Muscle of leg (tissue), 11 donors: ENCODE data around the gene ANTXR2. TPM values are rescaled to one million over a fixed set of nuclear protein-coding genes. Genes with fewer than 3 reads are reported as not detected.

Experiments used
- DNase-seq: peaks from one replicate; pipeline ENCODE4 v3.0.0; 2013
- H3K27ac ChIP-seq: one replicate; pipeline ENCODE4 v1.5.1; 2013; ENCODE audit warnings: mild to moderate bottlenecking, low read length, control low read depth
- H3K27me3 ChIP-seq: one replicate; pipeline ENCODE4 v1.6.1; 2013; ENCODE audit warnings: low read length; ENCODE audit not compliant: control insufficient read depth, insufficient read depth
- H3K36me3 ChIP-seq: one replicate; pipeline ENCODE4 v1.6.1; 2013; ENCODE audit warnings: low read length; ENCODE audit not compliant: control insufficient read depth, insufficient read depth
- H3K4me1 ChIP-seq: one replicate; pipeline ENCODE4 v1.6.1; 2013; ENCODE audit warnings: low read length; ENCODE audit not compliant: control insufficient read depth, insufficient read depth
- H3K4me3 ChIP-seq: one replicate; pipeline ENCODE4 v1.5.1; 2013; ENCODE audit warnings: low read length, control low read depth
- H3K9me3 ChIP-seq: replicated peaks from 2 replicates; pipeline ENCODE4 v1.6.1; 2013; ENCODE audit warnings: low read depth, low read length; ENCODE audit not compliant: control insufficient read depth
- WGBS: methylation state at CpG from one replicate; pipeline ENCODE4 v1.1.5; 2013; ENCODE audit warnings: missing lambda C conversion rate; ENCODE audit not compliant: insufficient coverage; 5-methylcytosine and 5-hydroxymethylcytosine counted together
- polyA plus RNA-seq, 8 donors: library from polyadenylated mRNA; unstranded; fragments of 120-200 nt; gene quantifications; one replicate each; pipeline versions ENCODE4 v1.2.1 to v1.2.3, GENCODE V29; 2013; ENCODE audit warnings: inconsistent platforms in 1 of 8, low replicate concordance in 1 of 8; ENCODE audit not compliant: insufficient read length in 8 of 8, insufficient read depth in 1 of 8
- total RNA-seq: library from RNA; stranded (reverse); fragments of 120-200 nt; gene quantifications from one replicate; pipeline ENCODE4 v1.2.4, GENCODE V29; 2013

The ANTXR2 gene
- total and polyA plus RNA-seq, 9 donors: 72.7 to 135 (median 102) TPM

- Histone ChIP-seq H3K4me3 (no peak overlapping the region), H3K4me1 (peaks cover 9% of the 10 kb centered on the region), H3K27me3 (no peaks in the 10 kb centered on the region), H3K36me3 (no peaks in the 10 kb centered on the region), H3K9me3 (no peaks in the 10 kb centered on the region), H3K27ac (no peak overlapping the region)
- DNase-seq: no peak
- no CpG with 5 or more reads among the region's 1 CpG for WGBS
These were observed 21.2 kb upstream of the ANTXR2 start for GRCh38 chr4:80094191-80094590.

GRCh38 chr4:80093563-80093962, 20.5 kb upstream of the ANTXR2 start:
- whole genome bisulfite sequencing: 63% methylated on average over 2 of the region's 3 CpGs
- peaks cover 9% of the 10 kb centered on the region for H3K4me1 ChIP-seq

GRCh38 chr4:80092847-80093246, 19.8 kb upstream of the ANTXR2 start:
- H3K36me3 ChIP-seq: no peaks in the 10 kb centered on the region
- DNase-seq: no peak
- H3K4me3 ChIP-seq: no peak overlapping the region
- WGBS: no CpG with 5 or more reads among the region's 1 CpG
- H3K27ac ChIP-seq: no peak overlapping the region
- peaks cover 8% of the 10 kb centered on the region for H3K4me1 ChIP-seq
- no peaks in the 10 kb centered on the region for H3K27me3 ChIP-seq
- no peaks in the 10 kb centered on the region for H3K9me3 ChIP-seq

More at GRCh38 chr4:80093563-80093962, 20.5 kb upstream of the ANTXR2 start:
- H3K9me3 ChIP-seq: no peaks in the 10 kb centered on the region
- DNase-seq: no peak
- no peak overlapping the region for H3K4me3 ChIP-seq
- H3K36me3 ChIP-seq: no peaks in the 10 kb centered on the region
- H3K27me3 ChIP-seq: no peaks in the 10 kb centered on the region
- no peak overlapping the region for H3K27ac ChIP-seq

GRCh38 chr4:80092088-80092487, 19.1 kb upstream of the ANTXR2 start:
- WGBS: no CpG with 5 or more reads among the region's 2 CpGs
- no peaks in the 10 kb centered on the region for H3K27me3 ChIP-seq
- H3K4me1 ChIP-seq: peaks cover 5% of the 10 kb centered on the region
- DNase-seq: no peak
- no peak overlapping the region for H3K4me3 ChIP-seq
- no peaks in the 10 kb centered on the region for H3K36me3 ChIP-seq
- no peak overlapping the region for H3K27ac ChIP-seq
- no peaks in the 10 kb centered on the region for H3K9me3 ChIP-seq

- no peaks in the 10 kb centered on the region for H3K27me3 ChIP-seq
- no peaks in the 10 kb centered on the region for H3K36me3 ChIP-seq
- WGBS: no CpG with 5 or more reads among the region's 2 CpGs
- no peaks in the 10 kb centered on the region for H3K9me3 ChIP-seq
- DNase-seq: no peak
- no peak overlapping the region for H3K27ac ChIP-seq
- no peak overlapping the region for H3K4me3 ChIP-seq
- H3K4me1 ChIP-seq: peaks cover 2% of the 10 kb centered on the region
These were observed 18.7 kb upstream of the ANTXR2 start for GRCh38 chr4:80091688-80092087.

- no peaks in the 10 kb centered on the region for H3K27me3 ChIP-seq
- H3K27ac ChIP-seq: no peak overlapping the region
- no peaks in the 10 kb centered on the region for H3K36me3 ChIP-seq
- no peaks in the 10 kb centered on the region for H3K9me3 ChIP-seq
- DNase-seq: no peak
- H3K4me1 ChIP-seq: peaks cover under 1% of the 10 kb centered on the region
- H3K4me3 ChIP-seq: no peak overlapping the region
- no CpG with 5 or more reads among the region's 3 CpGs for WGBS
These were observed 18.2 kb upstream of the ANTXR2 start for GRCh38 chr4:80091184-80091583.

- Histone ChIP-seq H3K4me3 (no peak overlapping the region), H3K36me3 (no peaks in the 10 kb centered on the region), H3K27ac (no peak overlapping the region), H3K27me3 (no peaks in the 10 kb centered on the region), H3K9me3 (no peaks in the 10 kb centered on the region), H3K4me1 (no peaks in the 10 kb centered on the region)
- no peak for DNase-seq
- 75% methylated on average over 1 of the region's 1 CpG for WGBS
These were observed 17.1 kb upstream of the ANTXR2 start for GRCh38 chr4:80090090-80090489.

GRCh38 chr4:80088471-80088870, 15.4 kb upstream of the ANTXR2 start:
- no peaks in the 10 kb centered on the region for H3K27me3 ChIP-seq
- H3K9me3 ChIP-seq: no peaks in the 10 kb centered on the region
- no peaks in the 10 kb centered on the region for H3K4me1 ChIP-seq
- H3K4me3 ChIP-seq: no peak overlapping the region
- WGBS: no CpG with 5 or more reads among the region's 1 CpG
- H3K27ac ChIP-seq: no peak overlapping the region
- peak; percentile 31 for DNase-seq
- H3K36me3 ChIP-seq: no peaks in the 10 kb centered on the region

GRCh38 chr4:80086296-80086695, 13.3 kb upstream of the ANTXR2 start:
- no peak for DNase-seq
- Histone ChIP-seq H3K27me3 (no peaks in the 10 kb centered on the region), H3K36me3 (no peaks in the 10 kb centered on the region), H3K9me3 (no peaks in the 10 kb centered on the region), H3K27ac (no peak overlapping the region), H3K4me1 (no peaks in the 10 kb centered on the region), H3K4me3 (no peak overlapping the region)
- WGBS: no CpG with 5 or more reads among the region's 5 CpGs

GRCh38 chr4:80085081-80085480, 12.1 kb upstream of the ANTXR2 start:
- Histone ChIP-seq H3K4me3 (no peak overlapping the region), H3K27me3 (no peaks in the 10 kb centered on the region), H3K9me3 (no peaks in the 10 kb centered on the region), H3K27ac (no peak overlapping the region), H3K4me1 (no peaks in the 10 kb centered on the region), H3K36me3 (no peaks in the 10 kb centered on the region)
- no CpG with 5 or more reads among the region's 3 CpGs for WGBS
- no peak for DNase-seq

GRCh38 chr4:80082693-80083092, 9.7 kb upstream of the ANTXR2 start:
- no CpG with 5 or more reads among the region's 2 CpGs for WGBS
- no peaks in the 10 kb centered on the region for H3K4me1 ChIP-seq

More at GRCh38 chr4:80082693-80083092, 9.7 kb upstream of the ANTXR2 start:
- no peaks in the 10 kb centered on the region for H3K36me3 ChIP-seq
- DNase-seq: no peak
- no peak overlapping the region for H3K4me3 ChIP-seq
- no peaks in the 10 kb centered on the region for H3K9me3 ChIP-seq
- no peaks in the 10 kb centered on the region for H3K27me3 ChIP-seq
- no peak overlapping the region for H3K27ac ChIP-seq
